GM23338 (cell line): ENCODE results near the gene PCDHGA1.
"Not testable (repeated sequence)": the region's sequence is repeated elsewhere in the genome, so short reads cannot be mapped to it uniquely, and the experiment has no call there.

Source experiments
- EZH2 ChIP-seq: fragments of 200-600 bp; sonication (generic); IDR thresholded peaks from one replicate; pipeline ENCODE4 v1.8.0; 2017; ENCODE audit warnings: antibody characterized with exemption, mild to moderate bottlenecking, low read depth; ENCODE audit not compliant: unreplicated experiment
- POLR2AphosphoS5 ChIP-seq: IDR thresholded peaks from 2 replicates; pipeline ENCODE4 v1.6.1; 2016; ENCODE audit warnings: antibody characterized with exemption, low read depth
- TF ChIP-seq, protein P1 (sequence below): IDR thresholded peaks from one replicate; pipeline ENCODE4 v1.6.1; 2018; ENCODE audit warnings: antibody characterized with exemption; ENCODE audit not compliant: unreplicated experiment
- TF ChIP-seq, protein P2 (sequence below), 2 experiments: fragments of 200-600 bp in 1 of 2; sonication (generic) in 1 of 2; conservative IDR thresholded peaks; 2 replicates each; pipeline versions ENCODE4 v1.5.1 to v1.6.1; 2016 to 2017; ENCODE audit warnings: antibody characterized with exemption in 2 of 2, low read depth in 2 of 2, mild to moderate bottlenecking in 2 of 2, moderate library complexity in 1 of 2

DNA sequence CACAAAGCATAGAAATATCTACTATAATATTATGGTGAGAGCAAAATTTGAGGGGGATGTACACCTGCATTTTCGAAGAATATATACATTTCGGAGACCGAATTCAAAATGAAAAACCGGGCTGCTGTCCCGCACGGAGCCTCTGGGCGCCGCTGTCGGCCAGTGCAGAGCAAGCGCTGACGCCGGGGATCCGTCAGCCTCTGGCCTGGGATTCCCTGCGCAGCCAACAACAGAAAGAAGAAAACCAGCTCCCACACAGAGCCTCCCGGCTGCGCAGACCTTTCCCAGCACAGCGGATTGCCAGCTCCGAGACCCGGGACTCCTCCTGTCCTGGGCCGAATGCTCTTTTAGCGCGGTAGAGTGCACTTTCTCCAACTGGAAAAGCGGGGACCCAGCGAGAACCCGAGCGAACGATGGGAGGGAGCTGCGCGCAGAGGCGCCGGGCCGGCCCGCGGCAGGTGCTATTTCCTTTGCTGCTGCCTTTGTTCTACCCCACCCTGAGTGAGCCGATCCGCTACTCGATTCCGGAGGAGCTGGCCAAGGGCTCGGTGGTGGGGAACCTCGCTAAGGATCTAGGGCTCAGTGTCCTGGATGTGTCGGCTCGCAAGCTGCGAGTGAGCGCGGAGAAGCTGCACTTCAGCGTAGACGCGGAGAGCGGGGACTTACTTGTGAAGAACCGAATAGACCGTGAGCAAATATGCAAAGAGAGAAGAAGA, 77.6 kb downstream of the PCDHGA1 start, which contains the start of gene PCDHGB6:
- TF ChIP-seq, protein P1, sequence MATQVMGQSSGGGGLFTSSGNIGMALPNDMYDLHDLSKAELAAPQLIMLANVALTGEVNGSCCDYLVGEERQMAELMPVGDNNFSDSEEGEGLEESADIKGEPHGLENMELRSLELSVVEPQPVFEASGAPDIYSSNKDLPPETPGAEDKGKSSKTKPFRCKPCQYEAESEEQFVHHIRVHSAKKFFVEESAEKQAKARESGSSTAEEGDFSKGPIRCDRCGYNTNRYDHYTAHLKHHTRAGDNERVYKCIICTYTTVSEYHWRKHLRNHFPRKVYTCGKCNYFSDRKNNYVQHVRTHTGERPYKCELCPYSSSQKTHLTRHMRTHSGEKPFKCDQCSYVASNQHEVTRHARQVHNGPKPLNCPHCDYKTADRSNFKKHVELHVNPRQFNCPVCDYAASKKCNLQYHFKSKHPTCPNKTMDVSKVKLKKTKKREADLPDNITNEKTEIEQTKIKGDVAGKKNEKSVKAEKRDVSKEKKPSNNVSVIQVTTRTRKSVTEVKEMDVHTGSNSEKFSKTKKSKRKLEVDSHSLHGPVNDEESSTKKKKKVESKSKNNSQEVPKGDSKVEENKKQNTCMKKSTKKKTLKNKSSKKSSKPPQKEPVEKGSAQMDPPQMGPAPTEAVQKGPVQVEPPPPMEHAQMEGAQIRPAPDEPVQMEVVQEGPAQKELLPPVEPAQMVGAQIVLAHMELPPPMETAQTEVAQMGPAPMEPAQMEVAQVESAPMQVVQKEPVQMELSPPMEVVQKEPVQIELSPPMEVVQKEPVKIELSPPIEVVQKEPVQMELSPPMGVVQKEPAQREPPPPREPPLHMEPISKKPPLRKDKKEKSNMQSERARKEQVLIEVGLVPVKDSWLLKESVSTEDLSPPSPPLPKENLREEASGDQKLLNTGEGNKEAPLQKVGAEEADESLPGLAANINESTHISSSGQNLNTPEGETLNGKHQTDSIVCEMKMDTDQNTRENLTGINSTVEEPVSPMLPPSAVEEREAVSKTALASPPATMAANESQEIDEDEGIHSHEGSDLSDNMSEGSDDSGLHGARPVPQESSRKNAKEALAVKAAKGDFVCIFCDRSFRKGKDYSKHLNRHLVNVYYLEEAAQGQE = not testable (repeated sequence)
- TF ChIP-seq, protein P2, sequence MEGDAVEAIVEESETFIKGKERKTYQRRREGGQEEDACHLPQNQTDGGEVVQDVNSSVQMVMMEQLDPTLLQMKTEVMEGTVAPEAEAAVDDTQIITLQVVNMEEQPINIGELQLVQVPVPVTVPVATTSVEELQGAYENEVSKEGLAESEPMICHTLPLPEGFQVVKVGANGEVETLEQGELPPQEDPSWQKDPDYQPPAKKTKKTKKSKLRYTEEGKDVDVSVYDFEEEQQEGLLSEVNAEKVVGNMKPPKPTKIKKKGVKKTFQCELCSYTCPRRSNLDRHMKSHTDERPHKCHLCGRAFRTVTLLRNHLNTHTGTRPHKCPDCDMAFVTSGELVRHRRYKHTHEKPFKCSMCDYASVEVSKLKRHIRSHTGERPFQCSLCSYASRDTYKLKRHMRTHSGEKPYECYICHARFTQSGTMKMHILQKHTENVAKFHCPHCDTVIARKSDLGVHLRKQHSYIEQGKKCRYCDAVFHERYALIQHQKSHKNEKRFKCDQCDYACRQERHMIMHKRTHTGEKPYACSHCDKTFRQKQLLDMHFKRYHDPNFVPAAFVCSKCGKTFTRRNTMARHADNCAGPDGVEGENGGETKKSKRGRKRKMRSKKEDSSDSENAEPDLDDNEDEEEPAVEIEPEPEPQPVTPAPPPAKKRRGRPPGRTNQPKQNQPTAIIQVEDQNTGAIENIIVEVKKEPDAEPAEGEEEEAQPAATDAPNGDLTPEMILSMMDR (conservative IDR thresholded peaks at IDR 0.05; ENCODE audit: low read depth in 2 of 2) = peak; percentile 81
- TF ChIP-seq POLR2AphosphoS5, EZH2: not testable (repeated sequence)
